Activated CD4-positive, alpha-beta T cell treated with anti-CD3 and anti-CD28 coated beads, Interleukin-2, amount 50 U/mL, for 4 hours (primary cell): ENCODE measurements around the gene PIH1D1.

ENCODE experiments used
- DNase-seq, 2 experiments: peaks; one replicate each; pipeline ENCODE4 v3.0.0-alpha.2; 2020

The PIH1D1 gene

GRCh38 chr19:49451430-49452181 is at the start of gene PIH1D1:
Gene PIH1D1, minus strand, starts transcription at chr19:49451814. Its CDS starts 240 bp downstream, at chr19:49451574.
- DNase-seq: peak; percentile 93

GRCh38 chr19:49499030-49499670 is 47.5 kb upstream of the PIH1D1 start:
- DNase-seq: no peak

GRCh38 chr19:49498475-49498874 is 46.9 kb upstream of the PIH1D1 start:
- DNase-seq: no peak

GRCh38 chr19:49497789-49498103 is 46.1 kb upstream of the PIH1D1 start:
- DNase-seq: no peak

GRCh38 chr19:49497047-49497788 is 45.6 kb upstream of the PIH1D1 start:
- DNase-seq: peak; percentile 69 to 70

- DNase-seq: no peak
Observed at GRCh38 chr19:49496574-49497008, 45.0 kb upstream of the PIH1D1 start.

- DNase-seq: no peak
Observed at GRCh38 chr19:49492573-49493405, 41.2 kb upstream of the PIH1D1 start.

- DNase-seq: no peak
Observed at GRCh38 chr19:49491804-49492572, 40.4 kb upstream of the PIH1D1 start.

GRCh38 chr19:49491030-49491803 is 39.6 kb upstream of the PIH1D1 start:
- DNase-seq: no peak

- no peak for DNase-seq
Observed at GRCh38 chr19:49490287-49491029, 38.8 kb upstream of the PIH1D1 start.

GRCh38 chr19:49489601-49490167 is 38.1 kb upstream of the PIH1D1 start:
- DNase-seq: no peak

GRCh38 chr19:49488863-49489537 is 37.4 kb upstream of the PIH1D1 start:
- DNase-seq: no peak

GRCh38 chr19:49488046-49488862 is 36.6 kb upstream of the PIH1D1 start:
- no peak for DNase-seq

GRCh38 chr19:49487277-49488045 is 35.8 kb upstream of the PIH1D1 start, which contains the start of gene RPL13A:
Gene RPL13A, plus strand, starts transcription at chr19:49487608. Its CDS starts 22 bp downstream, at chr19:49487630.
- DNase-seq: peak; percentile 99 to 100

GRCh38 chr19:49486710-49487276 is 35.2 kb upstream of the PIH1D1 start:
- DNase-seq: no peak

- no peak for DNase-seq
Observed at GRCh38 chr19:49486232-49486631, 34.6 kb upstream of the PIH1D1 start.

GRCh38 chr19:49481020-49481683 is 29.5 kb upstream of the PIH1D1 start:
- DNase-seq: no peak
